HepG2 (cell line): ENCODE data around the gene ENPP4.
"Not testable (repeated sequence)": the region's sequence is repeated elsewhere in the genome, so short reads cannot be mapped to it uniquely, and the experiment has no call there.

Source experiments
- ARHGAP35 ChIP-seq: sonication (generic); formaldehyde crosslinking; IDR thresholded peaks from 2 replicates; pipeline ENCODE4 v1.9.0; 2022; ENCODE audit warnings: mild to moderate bottlenecking, inconsistent platforms, moderate library complexity, missing genetic modification reagents, borderline replicate concordance
- ETV5 ChIP-seq: IDR thresholded peaks from 2 replicates; pipeline ENCODE4 v1.6.1; 2018; ENCODE audit warnings: missing biosample characterization, missing genetic modification reagents, inconsistent platforms, borderline replicate concordance
- EZH2 ChIP-seq: conservative IDR thresholded peaks from 2 replicates; pipeline ENCODE4 v1.6.1; 2012; ENCODE audit warnings: mild to moderate bottlenecking, low read depth, low read length, moderate library complexity
- MAZ ChIP-seq, 2 experiments: sonication (generic) in 1 of 2; formaldehyde crosslinking in 1 of 2; IDR thresholded peaks; 2 replicates each; pipeline versions ENCODE4 v1.5.0 to v1.6.1; 2012 to 2020; ENCODE audit warnings: low read depth in 2 of 2, mild to moderate bottlenecking in 2 of 2, borderline replicate concordance in 1 of 2, improper control_type of control experiment in 1 of 2, low read length in 1 of 2, missing genetic modification reagents in 1 of 2, moderate library complexity in 1 of 2
- MXI1 ChIP-seq: IDR thresholded peaks from 3 replicates; pipeline ENCODE4 v1.6.1; 2012; ENCODE audit warnings: low read depth, low read length, inconsistent platforms, borderline replicate concordance
- POLR2A ChIP-seq, 2 experiments: IDR thresholded peaks; 2 replicates each; pipeline ENCODE4 v1.6.1; 2011; ENCODE audit warnings: low read depth in 2 of 2, low read length in 2 of 2, mild to moderate bottlenecking in 1 of 2, moderate library complexity in 1 of 2; ENCODE audit not compliant: insufficient read depth in 1 of 2
- RELA ChIP-seq: sonication (generic); formaldehyde crosslinking; IDR thresholded peaks from 2 replicates; pipeline ENCODE4 v1.4.0; 2020; ENCODE audit warnings: missing genetic modification reagents
- XRCC5 ChIP-seq: fragments of 200-400 bp; formaldehyde crosslinking; optimal IDR thresholded peaks from 2 replicates; pipeline ENCODE3; 2017; ENCODE audit warnings: mild to moderate bottlenecking, low read length
- TF ChIP-seq, protein P1 (sequence below), 2 experiments: IDR thresholded peaks; 2 replicates each; pipeline ENCODE4 v1.6.1; 2011 to 2012; ENCODE audit warnings: low read length in 2 of 2, borderline replicate concordance in 1 of 2, low read depth in 1 of 2, mild to moderate bottlenecking in 1 of 2, moderate library complexity in 1 of 2
- TF ChIP-seq, protein P2 (sequence below): sonication (generic); formaldehyde crosslinking; IDR thresholded peaks from 2 replicates; pipeline ENCODE4 v1.4.0; 2020; ENCODE audit warnings: mild to moderate bottlenecking, missing genetic modification reagents

DNA sequence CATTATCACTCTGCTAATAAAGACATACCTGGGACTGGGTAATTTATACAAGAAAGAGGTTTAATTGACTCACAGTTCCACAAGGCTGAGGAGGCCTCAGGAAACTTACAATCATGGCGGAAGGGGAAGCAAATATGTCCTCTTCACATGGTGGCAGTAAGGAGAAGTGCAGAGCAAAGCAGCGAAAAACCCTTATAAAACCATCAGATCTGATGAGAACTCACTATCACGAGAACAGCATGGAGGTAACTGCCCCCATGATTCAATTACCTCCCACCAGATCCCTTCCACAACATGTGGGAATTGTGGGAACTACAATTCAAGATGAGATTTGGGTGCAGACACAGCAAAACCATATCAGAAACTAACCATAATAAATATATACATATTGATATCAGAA is 19.3 kb downstream of the ENPP4 start:
- not testable (repeated sequence) for TF ChIP-seq ARHGAP35 (CRISPR knock-in tag); ETV5 (CRISPR knock-in tag); XRCC5; RELA; POLR2A (IDR thresholded peaks at IDR 0.05; ENCODE audit: insufficient read depth in 1 of 2, low read depth in 2 of 2, low read length in 2 of 2); MXI1; EZH2; MAZ (IDR thresholded peaks at IDR 0.05; ENCODE audit: borderline replicate concordance, low read depth, low read length); MAZ (CRISPR knock-in tag; IDR thresholded peaks at IDR 0.05; ENCODE audit: low read depth)
- TF ChIP-seq, protein P1, sequence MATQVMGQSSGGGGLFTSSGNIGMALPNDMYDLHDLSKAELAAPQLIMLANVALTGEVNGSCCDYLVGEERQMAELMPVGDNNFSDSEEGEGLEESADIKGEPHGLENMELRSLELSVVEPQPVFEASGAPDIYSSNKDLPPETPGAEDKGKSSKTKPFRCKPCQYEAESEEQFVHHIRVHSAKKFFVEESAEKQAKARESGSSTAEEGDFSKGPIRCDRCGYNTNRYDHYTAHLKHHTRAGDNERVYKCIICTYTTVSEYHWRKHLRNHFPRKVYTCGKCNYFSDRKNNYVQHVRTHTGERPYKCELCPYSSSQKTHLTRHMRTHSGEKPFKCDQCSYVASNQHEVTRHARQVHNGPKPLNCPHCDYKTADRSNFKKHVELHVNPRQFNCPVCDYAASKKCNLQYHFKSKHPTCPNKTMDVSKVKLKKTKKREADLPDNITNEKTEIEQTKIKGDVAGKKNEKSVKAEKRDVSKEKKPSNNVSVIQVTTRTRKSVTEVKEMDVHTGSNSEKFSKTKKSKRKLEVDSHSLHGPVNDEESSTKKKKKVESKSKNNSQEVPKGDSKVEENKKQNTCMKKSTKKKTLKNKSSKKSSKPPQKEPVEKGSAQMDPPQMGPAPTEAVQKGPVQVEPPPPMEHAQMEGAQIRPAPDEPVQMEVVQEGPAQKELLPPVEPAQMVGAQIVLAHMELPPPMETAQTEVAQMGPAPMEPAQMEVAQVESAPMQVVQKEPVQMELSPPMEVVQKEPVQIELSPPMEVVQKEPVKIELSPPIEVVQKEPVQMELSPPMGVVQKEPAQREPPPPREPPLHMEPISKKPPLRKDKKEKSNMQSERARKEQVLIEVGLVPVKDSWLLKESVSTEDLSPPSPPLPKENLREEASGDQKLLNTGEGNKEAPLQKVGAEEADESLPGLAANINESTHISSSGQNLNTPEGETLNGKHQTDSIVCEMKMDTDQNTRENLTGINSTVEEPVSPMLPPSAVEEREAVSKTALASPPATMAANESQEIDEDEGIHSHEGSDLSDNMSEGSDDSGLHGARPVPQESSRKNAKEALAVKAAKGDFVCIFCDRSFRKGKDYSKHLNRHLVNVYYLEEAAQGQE (IDR thresholded peaks at IDR 0.05; ENCODE audit: borderline replicate concordance in 1 of 2, low read depth in 1 of 2, low read length in 2 of 2), result not testable (repeated sequence)
- TF ChIP-seq, protein P2, sequence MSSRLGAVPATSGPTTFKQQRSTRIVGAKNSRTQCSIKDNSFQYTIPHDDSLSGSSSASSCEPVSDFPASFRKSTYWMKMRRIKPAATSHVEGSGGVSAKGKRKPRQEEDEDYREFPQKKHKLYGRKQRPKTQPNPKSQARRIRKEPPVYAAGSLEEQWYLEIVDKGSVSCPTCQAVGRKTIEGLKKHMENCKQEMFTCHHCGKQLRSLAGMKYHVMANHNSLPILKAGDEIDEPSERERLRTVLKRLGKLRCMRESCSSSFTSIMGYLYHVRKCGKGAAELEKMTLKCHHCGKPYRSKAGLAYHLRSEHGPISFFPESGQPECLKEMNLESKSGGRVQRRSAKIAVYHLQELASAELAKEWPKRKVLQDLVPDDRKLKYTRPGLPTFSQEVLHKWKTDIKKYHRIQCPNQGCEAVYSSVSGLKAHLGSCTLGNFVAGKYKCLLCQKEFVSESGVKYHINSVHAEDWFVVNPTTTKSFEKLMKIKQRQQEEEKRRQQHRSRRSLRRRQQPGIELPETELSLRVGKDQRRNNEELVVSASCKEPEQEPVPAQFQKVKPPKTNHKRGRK, result not testable (repeated sequence)
